GM12878 (cell line): ENCODE data around the gene WHAMM. TPM values are rescaled to one million over a fixed set of nuclear protein-coding genes. Genes with fewer than 3 reads are reported as not detected.

ENCODE experiments used
- ATAC-seq: fragments of 200-7000 bp; cut with Tn5 transposase; 3 replicates; pipeline ENCODE4 v1.9.1; 2020; ENCODE audit warnings: mild to moderate bottlenecking, moderate library complexity
- BruUV-seq: library from RNA; stranded (reverse); fragments of 400-500 nt; replicated peaks from 2 replicates; lab custom pipeline; 2021; lab: Mats Ljungman, UMichigan
- CTCF ChIA-PET: fragments of 300-600 bp; sonication (Branson Sonifier 250); formaldehyde crosslinking; extraction: SDS; loops from one replicate; lab custom pipeline; 2021; ENCODE audit warnings: inconsistent platforms; lab: Yijun Ruan, JAX
- POLR2A ChIA-PET: fragments of 350-600 bp; formaldehyde crosslinking; extraction: SDS; loops from one replicate; lab custom pipeline; 2021; ENCODE audit warnings: inconsistent platforms; lab: Charles Lee
- RAD21 ChIA-PET: fragments of 300-600 bp; sonication (Branson Sonifier 250); formaldehyde crosslinking; loops from one replicate; lab custom pipeline; 2023; ENCODE audit warnings: antibody characterized with exemption; ENCODE audit not compliant: unreplicated experiment; lab: Charles Lee
- SMC1A ChIA-PET: fragments of 300-600 bp; sonication (Branson Sonifier 250); formaldehyde crosslinking; loops from one replicate; lab custom pipeline; 2023; ENCODE audit not compliant: unreplicated experiment, uncharacterized antibody; lab: Charles Lee
- DNase-seq: peaks from one replicate; pipeline ENCODE4 v3.0.0-alpha.2; 2011; ENCODE audit warnings: low read depth, low spot score
- FAIRE-seq: peaks from 3 replicates; lab custom pipeline; 2011; peaks lifted over from hg19 to GRCh38; lab: Jason Lieb, UNC
- H2AFZ ChIP-seq: 2 replicates; pipeline ENCODE4 v1.6.0; 2011; ENCODE audit warnings: low read depth, low read length, control low read depth; ENCODE audit not compliant: control insufficient read depth
- H3K27ac ChIP-seq: 2 replicates; pipeline ENCODE4 v1.5.1; 2011; ENCODE audit warnings: control low read depth; ENCODE audit not compliant: control insufficient read depth, insufficient read depth
- H3K27me3 ChIP-seq, 2 experiments: replicated peaks in 1 of 2; 2 replicates each; pipeline versions ENCODE4 v1.6.0 to v1.6.1; 2011; ENCODE audit warnings: low read length in 1 of 2; ENCODE audit not compliant: control insufficient read depth in 2 of 2, insufficient read depth in 2 of 2
- H3K36me3 ChIP-seq, 2 experiments: 2 replicates each; pipeline ENCODE4 v1.5.1; 2011; ENCODE audit warnings: low read length in 1 of 2; ENCODE audit not compliant: control insufficient read depth in 2 of 2, insufficient read depth in 2 of 2
- H3K4me1 ChIP-seq: 2 replicates; pipeline ENCODE4 v1.6.1; 2011; ENCODE audit warnings: mild to moderate bottlenecking, low read length, moderate library complexity, mixed read lengths; ENCODE audit not compliant: control insufficient read depth, insufficient read depth
- H3K4me2 ChIP-seq: 2 replicates; pipeline ENCODE4 v1.6.0; 2011; ENCODE audit warnings: control low read depth; ENCODE audit not compliant: control insufficient read depth, insufficient read depth
- H3K4me3 ChIP-seq: fragments of 200-600 bp; sonication (generic); 2 replicates; pipeline ENCODE4 v1.5.1; 2016
- H3K79me2 ChIP-seq: 2 replicates; pipeline ENCODE4 v1.6.0; 2011; ENCODE audit warnings: low read length; ENCODE audit not compliant: control insufficient read depth, insufficient read depth
- H3K9ac ChIP-seq: 2 replicates; pipeline ENCODE4 v1.8.0; 2011; ENCODE audit warnings: low read length, control low read depth, mixed read lengths; ENCODE audit not compliant: control insufficient read depth, insufficient read depth
- H3K9me3 ChIP-seq: replicated peaks from 3 replicates; pipeline ENCODE4 v1.5.1; 2011; ENCODE audit warnings: mild to moderate bottlenecking, low read length; ENCODE audit not compliant: control insufficient read depth, insufficient read depth
- H4K20me1 ChIP-seq: 2 replicates; pipeline ENCODE4 v1.6.0; 2011; ENCODE audit not compliant: control insufficient read depth, insufficient read depth
- ASH2L ChIP-seq: fragments of 300-600, 200-600 bp; sonication (generic); IDR thresholded peaks from 2 replicates; pipeline ENCODE4 v1.6.1; 2017; ENCODE audit warnings: low read depth, mild to moderate bottlenecking, borderline replicate concordance
- HDGF ChIP-seq: fragments of 450-650 bp; IDR thresholded peaks from 2 replicates; pipeline ENCODE4 v1.6.1; 2016; ENCODE audit warnings: antibody characterized with exemption
- STAT3 ChIP-seq: IDR thresholded peaks from 2 replicates; pipeline ENCODE4 v1.6.1; 2011; ENCODE audit warnings: low read depth, low read length, improper control_type of control experiment
- ZNF24 ChIP-seq: fragments of 450-650 bp; IDR thresholded peaks from 2 replicates; pipeline ENCODE4 v1.6.1; 2017; ENCODE audit warnings: antibody characterized with exemption, mild to moderate bottlenecking
- WGBS: methylation state at CpG from one replicate; pipeline ENCODE4 v1.1.6; 2016; ENCODE audit warnings: low lambda C conversion rate; ENCODE audit not compliant: insufficient replicate concordance, insufficient coverage; ENCODE audit errors: missing lambda C conversion rate; 5-methylcytosine and 5-hydroxymethylcytosine counted together
- in situ Hi-C: fragments of 300-500 bp; cut with MboI; formaldehyde crosslinking; loops from 9 replicates; pipeline ENCODE4 v1.14.3; 2018; ENCODE audit warnings: mixed read lengths
- intact Hi-C: fragments of 100-400 bp; cut with micrococcal nuclease; formaldehyde crosslinking; loops from one replicate; pipeline ENCODE4 v1.14.2; 2022; ENCODE audit not compliant: unreplicated experiment
- polyA plus RNA-seq, 11 experiments: library from polyadenylated mRNA; depleted of rRNA in 4 of 11; unstranded in 6 of 11; stranded (reverse) in 5 of 11; fragments of >200 nt; fragmentation: Nextera tagmentation in 4 of 11; fragmentation: Illumina TruSeq in 1 of 11; extraction: Ambion mirVana in 4 of 11; extraction: Trizol in 1 of 11; gene quantifications; 1 replicate in 1 of 11; 2 replicates in 10 of 11; pipeline versions ENCODE4 v1.2.1 to v1.2.3, GENCODE V29; 2011 to 2016; ENCODE audit warnings: inconsistent platforms in 2 of 11, missing spikeins in 2 of 11, low read depth in 1 of 11
- total RNA-seq, 4 experiments: library from RNA; depleted of rRNA in 3 of 4; stranded (reverse); fragments of >200 nt in 3 of 4; fragmentation: Illumina TruSeq in 1 of 4; extraction: Trizol in 1 of 4; gene quantifications; 2 replicates each; pipeline versions ENCODE4 v1.2.1 to v1.2.3, GENCODE V29; 2013 to 2021
- TF ChIP-seq, protein P1 (sequence below): fragments of 450-650 bp; formaldehyde crosslinking; IDR thresholded peaks from 2 replicates; pipeline ENCODE4 v1.4.0; 2020; ENCODE audit warnings: mild to moderate bottlenecking, moderate library complexity
- TF ChIP-seq, protein P2 (sequence below): IDR thresholded peaks from 2 replicates; pipeline ENCODE4 v1.6.1; 2012; ENCODE audit warnings: mild to moderate bottlenecking, low read depth, low read length
- TF ChIP-seq, protein P3 (sequence below): fragments of 450-650 bp; IDR thresholded peaks from 2 replicates; pipeline ENCODE4 v1.6.1; 2016; ENCODE audit warnings: mild to moderate bottlenecking

Gene WHAMM
- total and polyA plus RNA-seq, 10 of the 15 experiments (the other 5 are each of a cell fraction or from before 2014, with no cell fraction given): 0.87 to 6.7 (median 2.5) TPM

DNA sequence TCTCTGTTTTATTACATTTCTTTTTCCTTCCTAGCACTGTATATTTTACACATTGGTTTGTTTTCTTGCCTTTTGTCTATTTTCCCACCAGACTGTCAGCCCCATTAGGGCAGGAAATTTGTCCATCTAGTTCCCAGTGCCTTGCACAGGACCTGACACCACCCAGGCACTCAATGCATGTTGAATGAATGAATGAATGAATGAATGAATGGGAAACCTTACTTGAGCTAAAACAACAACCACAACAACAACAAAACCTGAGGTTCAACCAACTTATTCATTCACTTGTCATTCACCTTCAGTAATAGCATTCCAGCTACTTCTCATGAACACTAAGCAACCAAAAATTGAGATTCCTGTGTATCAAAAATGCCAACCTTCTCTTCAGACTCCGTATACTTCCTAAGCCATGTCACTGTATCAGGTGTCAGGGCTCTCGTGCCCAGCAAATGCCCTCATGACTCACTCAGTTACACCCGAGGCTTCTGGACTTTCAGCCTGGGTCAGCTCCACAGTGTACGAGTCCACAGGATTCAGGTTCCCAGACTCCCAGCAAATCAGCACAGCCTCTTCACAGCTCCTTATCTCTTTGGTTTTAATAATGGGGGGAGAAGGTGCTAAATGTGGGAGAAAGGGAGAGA is 40.9 kb upstream of the WHAMM start:
- H3K4me1 ChIP-seq: no peaks in the 10 kb centered on the region
- H4K20me1 ChIP-seq: no peaks in the 10 kb centered on the region
- H2AFZ ChIP-seq: no peak overlapping the region
- H3K4me2 ChIP-seq: no peak overlapping the region
- DNase-seq (no peak), FAIRE-seq (no peak), ATAC-seq (no peak)
- no peak for TF ChIP-seq STAT3
- TF ChIP-seq, protein P1, sequence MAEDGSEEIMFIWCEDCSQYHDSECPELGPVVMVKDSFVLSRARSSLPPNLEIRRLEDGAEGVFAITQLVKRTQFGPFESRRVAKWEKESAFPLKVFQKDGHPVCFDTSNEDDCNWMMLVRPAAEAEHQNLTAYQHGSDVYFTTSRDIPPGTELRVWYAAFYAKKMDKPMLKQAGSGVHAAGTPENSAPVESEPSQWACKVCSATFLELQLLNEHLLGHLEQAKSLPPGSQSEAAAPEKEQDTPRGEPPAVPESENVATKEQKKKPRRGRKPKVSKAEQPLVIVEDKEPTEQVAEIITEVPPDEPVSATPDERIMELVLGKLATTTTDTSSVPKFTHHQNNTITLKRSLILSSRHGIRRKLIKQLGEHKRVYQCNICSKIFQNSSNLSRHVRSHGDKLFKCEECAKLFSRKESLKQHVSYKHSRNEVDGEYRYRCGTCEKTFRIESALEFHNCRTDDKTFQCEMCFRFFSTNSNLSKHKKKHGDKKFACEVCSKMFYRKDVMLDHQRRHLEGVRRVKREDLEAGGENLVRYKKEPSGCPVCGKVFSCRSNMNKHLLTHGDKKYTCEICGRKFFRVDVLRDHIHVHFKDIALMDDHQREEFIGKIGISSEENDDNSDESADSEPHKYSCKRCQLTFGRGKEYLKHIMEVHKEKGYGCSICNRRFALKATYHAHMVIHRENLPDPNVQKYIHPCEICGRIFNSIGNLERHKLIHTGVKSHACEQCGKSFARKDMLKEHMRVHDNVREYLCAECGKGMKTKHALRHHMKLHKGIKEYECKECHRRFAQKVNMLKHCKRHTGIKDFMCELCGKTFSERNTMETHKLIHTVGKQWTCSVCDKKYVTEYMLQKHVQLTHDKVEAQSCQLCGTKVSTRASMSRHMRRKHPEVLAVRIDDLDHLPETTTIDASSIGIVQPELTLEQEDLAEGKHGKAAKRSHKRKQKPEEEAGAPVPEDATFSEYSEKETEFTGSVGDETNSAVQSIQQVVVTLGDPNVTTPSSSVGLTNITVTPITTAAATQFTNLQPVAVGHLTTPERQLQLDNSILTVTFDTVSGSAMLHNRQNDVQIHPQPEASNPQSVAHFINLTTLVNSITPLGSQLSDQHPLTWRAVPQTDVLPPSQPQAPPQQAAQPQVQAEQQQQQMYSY (CRISPR knock-in tag): no peak
- TF ChIP-seq ASH2L: no peak
- TF ChIP-seq, protein P2, sequence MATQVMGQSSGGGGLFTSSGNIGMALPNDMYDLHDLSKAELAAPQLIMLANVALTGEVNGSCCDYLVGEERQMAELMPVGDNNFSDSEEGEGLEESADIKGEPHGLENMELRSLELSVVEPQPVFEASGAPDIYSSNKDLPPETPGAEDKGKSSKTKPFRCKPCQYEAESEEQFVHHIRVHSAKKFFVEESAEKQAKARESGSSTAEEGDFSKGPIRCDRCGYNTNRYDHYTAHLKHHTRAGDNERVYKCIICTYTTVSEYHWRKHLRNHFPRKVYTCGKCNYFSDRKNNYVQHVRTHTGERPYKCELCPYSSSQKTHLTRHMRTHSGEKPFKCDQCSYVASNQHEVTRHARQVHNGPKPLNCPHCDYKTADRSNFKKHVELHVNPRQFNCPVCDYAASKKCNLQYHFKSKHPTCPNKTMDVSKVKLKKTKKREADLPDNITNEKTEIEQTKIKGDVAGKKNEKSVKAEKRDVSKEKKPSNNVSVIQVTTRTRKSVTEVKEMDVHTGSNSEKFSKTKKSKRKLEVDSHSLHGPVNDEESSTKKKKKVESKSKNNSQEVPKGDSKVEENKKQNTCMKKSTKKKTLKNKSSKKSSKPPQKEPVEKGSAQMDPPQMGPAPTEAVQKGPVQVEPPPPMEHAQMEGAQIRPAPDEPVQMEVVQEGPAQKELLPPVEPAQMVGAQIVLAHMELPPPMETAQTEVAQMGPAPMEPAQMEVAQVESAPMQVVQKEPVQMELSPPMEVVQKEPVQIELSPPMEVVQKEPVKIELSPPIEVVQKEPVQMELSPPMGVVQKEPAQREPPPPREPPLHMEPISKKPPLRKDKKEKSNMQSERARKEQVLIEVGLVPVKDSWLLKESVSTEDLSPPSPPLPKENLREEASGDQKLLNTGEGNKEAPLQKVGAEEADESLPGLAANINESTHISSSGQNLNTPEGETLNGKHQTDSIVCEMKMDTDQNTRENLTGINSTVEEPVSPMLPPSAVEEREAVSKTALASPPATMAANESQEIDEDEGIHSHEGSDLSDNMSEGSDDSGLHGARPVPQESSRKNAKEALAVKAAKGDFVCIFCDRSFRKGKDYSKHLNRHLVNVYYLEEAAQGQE: no peak
- TF ChIP-seq ZNF24: peak; percentile 63; the same call in 1 of the 2 replicates
- no peak for TF ChIP-seq HDGF
- TF ChIP-seq, protein P3, sequence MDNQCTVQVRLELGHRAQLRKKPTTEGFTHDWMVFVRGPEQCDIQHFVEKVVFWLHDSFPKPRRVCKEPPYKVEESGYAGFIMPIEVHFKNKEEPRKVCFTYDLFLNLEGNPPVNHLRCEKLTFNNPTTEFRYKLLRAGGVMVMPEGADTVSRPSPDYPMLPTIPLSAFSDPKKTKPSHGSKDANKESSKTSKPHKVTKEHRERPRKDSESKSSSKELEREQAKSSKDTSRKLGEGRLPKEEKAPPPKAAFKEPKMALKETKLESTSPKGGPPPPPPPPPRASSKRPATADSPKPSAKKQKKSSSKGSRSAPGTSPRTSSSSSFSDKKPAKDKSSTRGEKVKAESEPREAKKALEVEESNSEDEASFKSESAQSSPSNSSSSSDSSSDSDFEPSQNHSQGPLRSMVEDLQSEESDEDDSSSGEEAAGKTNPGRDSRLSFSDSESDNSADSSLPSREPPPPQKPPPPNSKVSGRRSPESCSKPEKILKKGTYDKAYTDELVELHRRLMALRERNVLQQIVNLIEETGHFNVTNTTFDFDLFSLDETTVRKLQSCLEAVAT: no peak
- no peak overlapping the region for H3K27ac ChIP-seq
- H3K27me3 ChIP-seq: no peaks in the 10 kb centered on the region
- ChIA-PET RAD21 (no interaction called here), CTCF (interaction anchor here (1.0 kb wide), 2 partner anchors 16 to 87 kb away, joined by 3 to 5 read pairs; no protein-coding TSS in a partner anchor), POLR2A (no interaction called here), SMC1A (interaction anchor here (0.6 to 1.0 kb wide), 2 partner anchors 11 to 42 kb away, joined by 3 to 4 read pairs; no protein-coding TSS in a partner anchor)
- 61% methylated on average over 4 of the region's 4 CpGs for WGBS
- BruUV-seq: no TSS peak
- H3K4me3 ChIP-seq: no peak overlapping the region
- H3K9ac ChIP-seq: no peak overlapping the region
- peaks cover 0 to 3% of the 10 kb centered on the region in 2 experiments; a peak in 3 of 4 replicates for H3K36me3 ChIP-seq
- in situ Hi-C loops: no loop called here
- intact Hi-C loops: no loop called here
- no peaks in the 10 kb centered on the region; the same call in 2 of the 3 replicates for H3K9me3 ChIP-seq
- H3K79me2 ChIP-seq: no peaks in the 10 kb centered on the region
